Right lobe of liver (tissue), 4 donors: ENCODE data around the gene TMEM187.

ENCODE experiments used
- CTCF ChIP-seq, 4 donors: fragments of 200-600 bp in 3 of 4; fragments of 450-650 bp in 1 of 4; IDR thresholded peaks; one replicate each; pipeline versions ENCODE4 v1.5.1 to v1.8.0; 2016 to 2022; ENCODE audit warnings: antibody characterized with exemption in 4 of 4, mild to moderate bottlenecking in 2 of 4
- POLR2A ChIP-seq: fragments of 450-650 bp; IDR thresholded peaks from one replicate; pipeline ENCODE4 v1.6.1; 2017; ENCODE audit warnings: antibody characterized with exemption, mild to moderate bottlenecking
- donor health status: DM: no; HTN: no; CAD: no.
- donor health status: DM: no; HTN: no; CAD: no.
- donor health status: DM: no; HTN: yes; CAD: no.

GRCh38 chrX:153971450-153972367 lies 845 bp upstream of the TMEM187 start, which contains the start of gene HCFC1:
- TF ChIP-seq CTCF (IDR thresholded peaks at IDR 0.05) (no peak), POLR2A (peak; percentile 59)
